HG02885 (cell line): ENCODE measurements around the gene SMIM38.
"Not testable (repeated sequence)": the region's sequence is repeated elsewhere in the genome, so short reads cannot be mapped to it uniquely, and the experiment has no call there.

Experiments used
- ATAC-seq: cut with Tn5 transposase; IDR thresholded peaks from one replicate; pipeline ENCODE4 v1.9.1; 2021; ENCODE audit warnings: mild to moderate bottlenecking; ENCODE audit not compliant: unreplicated experiment, poor library complexity

The SMIM38 gene

GRCh38 chr11:69121621-69122325 lies 34.0 kb upstream of the SMIM38 start:
- ATAC-seq, result no peak

- no peak for ATAC-seq
Measured at GRCh38 chr11:69122326-69122629, 33.5 kb upstream of the SMIM38 start.

- ATAC-seq, result no peak
Measured at GRCh38 chr11:69122630-69123431, 32.9 kb upstream of the SMIM38 start.

GRCh38 chr11:69123593-69124545 lies 31.9 kb upstream of the SMIM38 start:
- ATAC-seq, result no peak

- no peak for ATAC-seq
Measured at GRCh38 chr11:69125861-69126260, 29.9 kb upstream of the SMIM38 start.

- no peak for ATAC-seq
Measured at GRCh38 chr11:69126286-69126685, 29.4 kb upstream of the SMIM38 start.

- ATAC-seq, result no peak
Measured at GRCh38 chr11:69127081-69127850, 28.5 kb upstream of the SMIM38 start.

- ATAC-seq, result no peak
Measured at GRCh38 chr11:69127884-69128283, 27.9 kb upstream of the SMIM38 start.

GRCh38 chr11:69129053-69129452 lies 26.7 kb upstream of the SMIM38 start:
- ATAC-seq, result no peak

GRCh38 chr11:69129647-69130046 lies 26.1 kb upstream of the SMIM38 start:
- ATAC-seq, result no peak

GRCh38 chr11:69130654-69131053 lies 25.1 kb upstream of the SMIM38 start:
- no peak for ATAC-seq

GRCh38 chr11:69131121-69131566 lies 24.6 kb upstream of the SMIM38 start:
- no peak for ATAC-seq

- ATAC-seq, result no peak
Measured at GRCh38 chr11:69131644-69132300, 24.0 kb upstream of the SMIM38 start.

GRCh38 chr11:69132301-69132670 lies 23.4 kb upstream of the SMIM38 start:
- no peak for ATAC-seq

- no peak for ATAC-seq
Measured at GRCh38 chr11:69133251-69133650, 22.5 kb upstream of the SMIM38 start.

GRCh38 chr11:69134182-69134581 lies 21.6 kb upstream of the SMIM38 start:
- not testable (repeated sequence) for ATAC-seq

- no peak for ATAC-seq
Measured at GRCh38 chr11:69134957-69135356, 20.8 kb upstream of the SMIM38 start.

- no peak for ATAC-seq
Measured at GRCh38 chr11:69135420-69136363, 20.0 kb upstream of the SMIM38 start.
